Activated T-helper 2 cell treated with anti-CD3 and anti-CD28 coated beads, Interferon-gamma antibody, Interleukin-2, Interleukin-4, amounts not matched to agents 10 μg/mL and 5 μg/mL and 100 μg/mL, durations not matched to agents 14 hours and 24 hours and 36 hours (primary cell): ENCODE results near the gene CCN5. TPM values are rescaled to one million over a fixed set of nuclear protein-coding genes. Genes with fewer than 3 reads are reported as not detected.

Experiments used
- DNase-seq: peaks from one replicate; pipeline ENCODE4 v3.0.0; 2021; ENCODE audit warnings: low spot score
- H3K27ac Mint-ChIP-seq: one replicate; pipeline ENCODE4 v1.8.0; 2021; ENCODE audit warnings: mixed read lengths
- H3K27me3 Mint-ChIP-seq: one replicate; pipeline ENCODE4 v1.8.0; 2021; ENCODE audit warnings: low read depth, mixed read lengths
- H3K36me3 Mint-ChIP-seq: one replicate; pipeline ENCODE4 v1.8.0; 2021; ENCODE audit warnings: low read depth, mixed read lengths
- H3K4me1 Mint-ChIP-seq: one replicate; pipeline ENCODE4 v1.8.0; 2021; ENCODE audit warnings: low read depth, mixed read lengths
- H3K4me3 Mint-ChIP-seq: one replicate; pipeline ENCODE4 v1.8.0; 2021; ENCODE audit warnings: low read depth, mild to moderate bottlenecking, moderate library complexity, mixed read lengths
- H3K9me3 Mint-ChIP-seq: one replicate; pipeline ENCODE4 v1.8.0; 2021; ENCODE audit warnings: mixed read lengths
- intact Hi-C: fragments of 100-400 bp; cut with micrococcal nuclease; formaldehyde crosslinking; loops from one replicate; pipeline ENCODE4 v1.15.1; 2023
- total RNA-seq: library from RNA; stranded (reverse); gene quantifications from 2 replicates; pipeline ENCODE4 v1.2.3, GENCODE V29; 2022

Gene CCN5
- total RNA-seq, 1 donor from 2014 or later, result not detected

- Mint-ChIP-seq H3K4me3 (no peak overlapping the region), H3K4me1 (peaks cover under 1% of the 10 kb centered on the region), H3K27me3 (no peaks in the 10 kb centered on the region), H3K27ac (no peak overlapping the region), H3K9me3 (no peaks in the 10 kb centered on the region), H3K36me3 (no peaks in the 10 kb centered on the region)
- no peak for DNase-seq
- intact Hi-C loops, result no loop called here
Measured at GRCh38 chr20:44700306-44700705, 14.9 kb upstream of the CCN5 start.

GRCh38 chr20:44701118-44701857 lies 13.9 kb upstream of the CCN5 start:
- no peak for DNase-seq
- Mint-ChIP-seq H3K27me3 (no peaks in the 10 kb centered on the region), H3K27ac (no peak overlapping the region), H3K4me3 (no peak overlapping the region), H3K9me3 (no peaks in the 10 kb centered on the region), H3K4me1 (no peaks in the 10 kb centered on the region), H3K36me3 (no peaks in the 10 kb centered on the region)
- intact Hi-C loops, result no loop called here

- no peaks in the 10 kb centered on the region for H3K27me3 Mint-ChIP-seq
- H3K27ac Mint-ChIP-seq, result no peak overlapping the region
- no peak overlapping the region for H3K4me3 Mint-ChIP-seq
- DNase-seq, result no peak
- H3K36me3 Mint-ChIP-seq, result no peaks in the 10 kb centered on the region
- no peaks in the 10 kb centered on the region for H3K4me1 Mint-ChIP-seq
- no peaks in the 10 kb centered on the region for H3K9me3 Mint-ChIP-seq
- intact Hi-C loops, result no loop called here
Measured at GRCh38 chr20:44701858-44702256, 13.3 kb upstream of the CCN5 start.

GRCh38 chr20:44702776-44703175 lies 12.4 kb upstream of the CCN5 start:
- H3K4me1 Mint-ChIP-seq, result no peaks in the 10 kb centered on the region
- intact Hi-C loops, result no loop called here
- no peaks in the 10 kb centered on the region for H3K27me3 Mint-ChIP-seq
- no peaks in the 10 kb centered on the region for H3K36me3 Mint-ChIP-seq
- H3K4me3 Mint-ChIP-seq, result no peak overlapping the region
- no peak overlapping the region for H3K27ac Mint-ChIP-seq
- DNase-seq, result no peak
- no peaks in the 10 kb centered on the region for H3K9me3 Mint-ChIP-seq

GRCh38 chr20:44703183-44703925 lies 11.8 kb upstream of the CCN5 start:
- intact Hi-C loops, result no loop called here
- Mint-ChIP-seq H3K4me1 (no peaks in the 10 kb centered on the region), H3K36me3 (no peaks in the 10 kb centered on the region), H3K4me3 (no peak overlapping the region), H3K27ac (no peak overlapping the region), H3K9me3 (no peaks in the 10 kb centered on the region), H3K27me3 (no peaks in the 10 kb centered on the region)
- DNase-seq, result no peak

GRCh38 chr20:44703956-44704488 lies 11.1 kb upstream of the CCN5 start:
- H3K27ac Mint-ChIP-seq, result no peak overlapping the region
- intact Hi-C loops, result no loop called here
- H3K4me3 Mint-ChIP-seq, result no peak overlapping the region

GRCh38 chr20:44704551-44704971 lies 10.6 kb upstream of the CCN5 start:
- no peaks in the 10 kb centered on the region for H3K9me3 Mint-ChIP-seq
- H3K36me3 Mint-ChIP-seq, result no peaks in the 10 kb centered on the region
- no peak overlapping the region for H3K27ac Mint-ChIP-seq
- H3K27me3 Mint-ChIP-seq, result no peaks in the 10 kb centered on the region
- H3K4me1 Mint-ChIP-seq, result no peaks in the 10 kb centered on the region
- no peak for DNase-seq
- intact Hi-C loops, result no loop called here
- no peak overlapping the region for H3K4me3 Mint-ChIP-seq

More at GRCh38 chr20:44703956-44704488, 11.1 kb upstream of the CCN5 start:
- no peak for DNase-seq
- no peaks in the 10 kb centered on the region for H3K36me3 Mint-ChIP-seq
- H3K9me3 Mint-ChIP-seq, result no peaks in the 10 kb centered on the region
- no peaks in the 10 kb centered on the region for H3K27me3 Mint-ChIP-seq
- no peaks in the 10 kb centered on the region for H3K4me1 Mint-ChIP-seq

GRCh38 chr20:44705364-44706094 lies 9.6 kb upstream of the CCN5 start:
- no peaks in the 10 kb centered on the region for H3K4me1 Mint-ChIP-seq
- no peak overlapping the region for H3K27ac Mint-ChIP-seq
- H3K4me3 Mint-ChIP-seq, result no peak overlapping the region
- DNase-seq, result no peak
- no peaks in the 10 kb centered on the region for H3K9me3 Mint-ChIP-seq
- intact Hi-C loops, result no loop called here
- no peaks in the 10 kb centered on the region for H3K36me3 Mint-ChIP-seq
- H3K27me3 Mint-ChIP-seq, result no peaks in the 10 kb centered on the region

GRCh38 chr20:44706301-44707017 lies 8.7 kb upstream of the CCN5 start:
- Mint-ChIP-seq H3K4me3 (no peak overlapping the region), H3K4me1 (no peaks in the 10 kb centered on the region), H3K36me3 (no peaks in the 10 kb centered on the region), H3K9me3 (no peaks in the 10 kb centered on the region), H3K27ac (no peak overlapping the region), H3K27me3 (no peaks in the 10 kb centered on the region)
- intact Hi-C loops, result no loop called here
- no peak for DNase-seq

GRCh38 chr20:44707018-44707579 lies 8.1 kb upstream of the CCN5 start:
- Mint-ChIP-seq H3K4me3 (no peak overlapping the region), H3K36me3 (no peaks in the 10 kb centered on the region), H3K27me3 (no peaks in the 10 kb centered on the region), H3K27ac (no peak overlapping the region), H3K9me3 (no peaks in the 10 kb centered on the region), H3K4me1 (no peaks in the 10 kb centered on the region)
- intact Hi-C loops, result no loop called here
- no peak for DNase-seq

- Mint-ChIP-seq H3K9me3 (no peaks in the 10 kb centered on the region), H3K27ac (no peak overlapping the region), H3K4me1 (no peaks in the 10 kb centered on the region), H3K36me3 (no peaks in the 10 kb centered on the region), H3K4me3 (no peak overlapping the region), H3K27me3 (peaks cover 4% of the 10 kb centered on the region)
- intact Hi-C loops, result no loop called here
- DNase-seq, result no peak
Measured at GRCh38 chr20:44709380-44709779, 5.8 kb upstream of the CCN5 start.

GRCh38 chr20:44709797-44710196 lies 5.4 kb upstream of the CCN5 start:
- Mint-ChIP-seq H3K27me3 (peaks cover 4% of the 10 kb centered on the region), H3K9me3 (no peaks in the 10 kb centered on the region), H3K4me1 (no peaks in the 10 kb centered on the region), H3K4me3 (no peak overlapping the region), H3K36me3 (no peaks in the 10 kb centered on the region), H3K27ac (no peak overlapping the region)
- DNase-seq, result no peak
- intact Hi-C loops, result no loop called here
